NCI-H1930 (cell line): Measurements from ENCODE around the gene TMEM145.

Experiments used
- DNase-seq, 2 experiments: peaks; one replicate each; lab custom pipeline; 2025; lab: John Stamatoyannopoulos, UW

TMEM145 gene

GRCh38 chr19:42278452-42279154 is 34.5 kb upstream of the TMEM145 start:
- no peak for DNase-seq

- no peak for DNase-seq
Observed at GRCh38 chr19:42279155-42279901, 33.8 kb upstream of the TMEM145 start.

GRCh38 chr19:42279902-42280814 is 33.0 kb upstream of the TMEM145 start:
- DNase-seq: peak; percentile 86 to 90

GRCh38 chr19:42280815-42281145 is 32.3 kb upstream of the TMEM145 start:
- DNase-seq: no peak

GRCh38 chr19:42281146-42281826 is 31.8 kb upstream of the TMEM145 start:
- DNase-seq: no peak

- no peak for DNase-seq
Observed at GRCh38 chr19:42281827-42282762, 31.0 kb upstream of the TMEM145 start.

GRCh38 chr19:42282819-42283187 is 30.3 kb upstream of the TMEM145 start:
- no peak for DNase-seq

GRCh38 chr19:42283188-42284065 is 29.7 kb upstream of the TMEM145 start:
- DNase-seq: peak; percentile 95 to 98

GRCh38 chr19:42284066-42284501 is 29.0 kb upstream of the TMEM145 start:
- DNase-seq: peak; percentile 80 to 92

- DNase-seq: no peak
Observed at GRCh38 chr19:42284591-42285341, 28.3 kb upstream of the TMEM145 start.

GRCh38 chr19:42285541-42285941 is 27.6 kb upstream of the TMEM145 start:
- no peak for DNase-seq

GRCh38 chr19:42285988-42286348 is 27.1 kb upstream of the TMEM145 start:
- no peak for DNase-seq

- no peak for DNase-seq
Observed at GRCh38 chr19:42286349-42287016, 26.6 kb upstream of the TMEM145 start.

GRCh38 chr19:42287017-42287826 is 25.9 kb upstream of the TMEM145 start:
- no peak for DNase-seq

- no peak for DNase-seq
Observed at GRCh38 chr19:42287827-42288107, 25.3 kb upstream of the TMEM145 start.

GRCh38 chr19:42288387-42288786 is 24.7 kb upstream of the TMEM145 start:
- DNase-seq: no peak

- no peak for DNase-seq
Observed at GRCh38 chr19:42288881-42289555, 24.1 kb upstream of the TMEM145 start.
